KBM-7 (cell line): ENCODE data around the gene ZFYVE28.
A peak's percentile ranks its signal among the peaks of the same experiment; 100 is the strongest.
"Not testable (repeated sequence)": the region's sequence is repeated elsewhere in the genome, so short reads cannot be mapped to it uniquely, and the experiment has no call there.

ENCODE experiments used
- DNase-seq: peaks from one replicate; pipeline ENCODE4 v3.0.0-alpha.2; 2015
- in situ Hi-C: fragments of 300-500 bp; cut with MboI; formaldehyde crosslinking; loops from 2 replicates; pipeline ENCODE4 v1.14.3; 2020; ENCODE audit warnings: low sequenced_read_pairs, low pct_unique_long_range_greater_than_20kb, mixed read lengths

Gene ZFYVE28

DNA sequence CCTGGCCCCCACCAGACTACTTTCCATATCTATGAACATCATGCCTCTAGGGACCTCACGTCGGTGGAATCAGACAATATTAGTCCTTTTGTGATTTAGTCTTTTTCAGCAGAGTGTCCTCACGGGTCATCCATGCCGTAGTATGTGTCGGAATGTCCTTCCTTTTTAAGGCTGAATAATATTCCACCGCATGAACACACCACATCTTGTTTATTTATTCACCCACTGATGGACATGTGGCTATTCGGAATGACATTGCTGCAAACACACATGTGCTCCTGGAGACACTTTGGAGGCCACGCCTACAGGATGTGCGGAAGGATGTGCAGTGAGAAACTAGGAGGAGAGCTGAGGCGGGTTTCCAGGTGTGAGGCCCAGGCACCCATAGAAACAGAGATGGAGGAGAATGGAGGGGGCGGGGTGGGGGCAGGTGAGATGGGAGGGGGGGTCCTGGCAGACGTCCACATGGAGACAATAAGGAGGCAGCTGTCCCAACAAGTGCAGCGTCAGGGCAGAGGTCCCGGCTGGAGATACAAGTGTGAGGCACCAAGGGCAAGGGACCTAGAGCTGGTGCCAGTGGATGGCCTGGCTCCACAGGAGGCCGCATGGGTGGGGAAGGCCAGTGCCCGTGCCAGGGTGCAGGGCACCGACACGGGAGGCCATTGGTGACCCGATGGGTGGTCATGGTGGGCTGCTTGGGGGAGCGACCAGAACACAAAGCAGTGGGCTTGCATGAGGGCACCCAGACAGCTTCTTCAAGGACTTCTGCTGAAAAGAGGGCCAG lies 20.7 kb downstream of the ZFYVE28 start:
- in situ Hi-C loops = no loop called here
- DNase-seq = no peak

DNA sequence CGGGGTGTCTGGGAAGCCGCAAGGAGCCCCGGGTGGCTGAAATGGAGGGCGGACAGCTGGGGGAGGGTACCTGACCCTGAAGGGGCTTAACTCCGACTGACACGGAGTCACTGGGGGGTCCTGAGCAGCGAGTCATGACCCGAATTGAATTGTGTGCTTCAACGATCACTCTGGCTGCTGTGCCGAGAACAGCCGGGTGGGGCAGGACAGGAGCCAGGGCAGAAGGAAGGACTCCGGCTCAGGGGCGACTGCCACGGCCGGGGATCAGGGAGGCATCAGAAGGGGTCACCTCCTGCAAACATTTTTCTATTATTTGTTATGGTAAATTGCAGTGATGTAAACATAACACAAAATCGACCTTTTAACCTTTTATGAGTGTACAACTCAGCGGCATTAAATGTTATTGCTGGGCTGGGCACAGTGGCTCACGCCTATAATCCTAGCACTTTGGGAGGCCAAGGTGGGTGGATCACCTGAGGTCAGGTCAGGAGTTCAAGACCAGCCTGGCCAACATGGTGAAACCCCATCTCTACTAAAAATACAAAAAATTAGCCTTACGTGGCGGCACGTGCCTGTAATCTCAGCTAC lies 21.6 kb downstream of the ZFYVE28 start:
- no peak for DNase-seq
- in situ Hi-C loops = no loop called here

- DNase-seq = no peak
- in situ Hi-C loops = no loop called here
Measured at GRCh38 chr4:2395584-2395983, 22.9 kb downstream of the ZFYVE28 start.

DNA sequence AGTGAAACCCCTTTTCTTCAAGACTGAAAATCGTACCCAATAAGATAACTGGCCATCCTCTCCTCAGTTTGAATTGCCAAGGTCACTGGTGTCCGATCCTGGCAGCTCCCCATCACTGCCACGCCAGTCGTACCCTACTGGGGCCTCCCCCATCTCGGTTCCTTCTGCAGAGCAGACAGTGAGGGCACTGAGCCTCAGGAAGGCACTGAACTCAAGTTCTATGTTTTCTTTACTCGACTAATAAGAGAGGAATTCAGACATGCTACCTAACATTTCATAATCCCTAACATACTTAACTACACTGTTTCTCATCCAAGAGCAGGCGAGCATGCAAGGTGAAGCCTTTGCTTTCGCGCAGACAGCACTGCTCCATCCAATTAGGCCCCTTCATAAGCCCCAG lies 23.4 kb downstream of the ZFYVE28 start:
- in situ Hi-C loops = no loop called here
- no peak for DNase-seq

- DNase-seq = no peak
- in situ Hi-C loops = no loop called here
Measured at GRCh38 chr4:2394528-2394927, 23.9 kb downstream of the ZFYVE28 start.

- in situ Hi-C loops = no loop called here
- no peak for DNase-seq
Measured at GRCh38 chr4:2393353-2394270, 24.8 kb downstream of the ZFYVE28 start.

DNA sequence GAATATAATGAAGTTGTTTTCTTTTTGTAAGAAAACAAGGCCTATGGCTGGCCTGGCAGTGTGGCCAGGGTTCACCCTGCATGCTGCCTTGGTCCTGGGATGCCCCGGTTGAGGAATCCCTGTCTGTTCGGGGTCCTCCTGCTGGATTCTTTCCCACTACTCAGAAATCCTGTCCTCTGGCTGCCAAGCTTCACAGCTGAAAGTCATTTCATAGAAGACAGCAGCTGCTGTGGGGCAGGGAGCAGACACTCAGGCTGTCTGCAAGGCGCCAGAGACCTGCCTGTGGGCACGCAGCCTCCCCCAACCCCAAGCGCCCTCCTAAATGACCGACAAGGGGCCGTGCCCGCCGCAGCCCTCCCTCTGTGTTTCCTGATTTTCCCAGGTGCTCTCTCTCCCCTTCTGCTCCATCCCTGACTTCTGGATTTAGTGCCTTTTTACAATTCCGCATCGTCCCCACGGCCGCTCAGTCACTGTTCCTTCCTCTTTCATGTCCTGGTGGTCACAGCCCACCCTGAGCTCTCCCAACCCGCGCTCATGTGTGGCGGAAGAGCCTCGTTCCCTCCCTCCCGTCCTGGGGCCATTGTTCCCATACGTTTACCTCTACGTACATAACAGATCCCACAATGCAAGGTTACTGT lies 27.5 kb downstream of the ZFYVE28 start:
- peak; percentile 35 for DNase-seq
- in situ Hi-C loops = no loop called here

GRCh38 chr4:2390146-2390545 lies 28.3 kb downstream of the ZFYVE28 start:
- in situ Hi-C loops = no loop called here
- DNase-seq = peak; percentile 32

DNA sequence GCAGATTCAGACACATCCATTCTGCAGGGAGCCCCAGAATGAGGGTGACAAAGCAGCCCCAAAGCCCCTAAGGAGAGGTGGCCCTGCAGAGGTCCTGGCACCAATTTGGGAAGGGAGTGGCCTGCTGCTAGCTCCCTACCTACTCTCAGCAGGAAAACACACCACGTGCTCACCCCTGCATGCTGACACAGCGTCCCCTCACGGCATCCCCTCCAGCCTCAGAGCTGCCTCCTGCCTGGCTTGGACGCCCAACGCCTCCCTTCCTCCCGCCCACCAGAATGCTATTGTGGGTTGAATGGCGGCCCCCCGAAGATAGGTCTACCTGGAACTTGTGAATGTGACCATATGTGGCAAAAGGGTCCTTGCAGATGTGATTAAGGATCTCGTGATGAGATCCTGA lies 28.8 kb downstream of the ZFYVE28 start:
- in situ Hi-C loops = no loop called here
- no peak for DNase-seq

DNA sequence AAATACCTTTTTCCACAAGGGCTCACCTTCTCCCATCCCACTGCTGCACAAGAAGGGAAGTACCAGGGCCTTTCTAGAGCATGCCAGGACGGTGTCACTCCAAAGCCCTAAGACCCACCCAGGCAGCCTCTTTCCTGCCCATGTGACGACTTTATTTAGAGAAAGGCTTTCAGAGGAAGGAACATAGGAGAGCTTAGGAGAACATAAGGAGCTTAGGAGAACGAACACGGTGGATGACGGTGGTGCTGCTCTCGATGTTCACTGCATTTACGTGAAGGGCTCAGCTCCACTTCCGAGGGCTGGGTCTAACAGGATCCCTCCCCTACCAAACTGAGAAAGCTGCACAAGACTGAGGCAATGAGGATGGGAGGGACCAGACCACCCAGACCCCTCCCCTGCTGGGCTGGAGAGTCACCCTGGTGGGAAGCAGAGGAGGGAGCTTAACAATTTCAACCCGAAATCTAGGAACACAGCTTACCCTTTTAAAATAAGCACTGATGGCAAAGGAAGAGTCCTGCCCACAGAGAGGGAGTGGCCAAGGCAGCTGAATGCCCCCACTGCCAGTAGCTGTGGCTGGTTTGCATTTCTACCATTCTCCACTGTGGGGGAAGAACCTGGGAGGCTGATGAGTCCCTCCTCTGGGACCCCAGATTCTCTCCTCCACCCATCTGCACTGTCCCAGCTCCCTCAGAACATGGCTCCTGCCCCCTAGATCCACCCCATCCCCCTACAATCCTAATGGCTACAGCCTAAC lies 29.8 kb downstream of the ZFYVE28 start:
- DNase-seq = no peak
- in situ Hi-C loops = no loop called here

DNA sequence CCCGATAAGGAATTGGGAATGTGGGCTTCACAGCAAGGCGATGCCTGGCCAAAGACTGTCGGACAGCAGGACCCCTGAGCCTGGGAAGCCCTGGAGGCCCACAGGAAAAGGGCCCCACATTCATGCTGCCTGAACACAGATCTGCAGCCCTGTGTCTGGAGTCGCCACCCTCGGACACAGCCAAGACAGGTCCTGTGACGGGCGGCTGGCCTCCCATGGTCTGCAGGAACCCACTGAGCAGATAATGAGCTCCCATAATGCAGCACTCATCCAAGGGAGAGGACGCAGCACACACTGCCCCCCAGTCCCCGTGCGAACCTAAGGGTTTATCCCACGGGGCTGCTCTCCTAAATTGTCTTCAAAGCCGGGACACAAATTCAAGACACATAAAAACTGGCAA lies 30.6 kb downstream of the ZFYVE28 start:
- no peak for DNase-seq
- in situ Hi-C loops = no loop called here

DNA sequence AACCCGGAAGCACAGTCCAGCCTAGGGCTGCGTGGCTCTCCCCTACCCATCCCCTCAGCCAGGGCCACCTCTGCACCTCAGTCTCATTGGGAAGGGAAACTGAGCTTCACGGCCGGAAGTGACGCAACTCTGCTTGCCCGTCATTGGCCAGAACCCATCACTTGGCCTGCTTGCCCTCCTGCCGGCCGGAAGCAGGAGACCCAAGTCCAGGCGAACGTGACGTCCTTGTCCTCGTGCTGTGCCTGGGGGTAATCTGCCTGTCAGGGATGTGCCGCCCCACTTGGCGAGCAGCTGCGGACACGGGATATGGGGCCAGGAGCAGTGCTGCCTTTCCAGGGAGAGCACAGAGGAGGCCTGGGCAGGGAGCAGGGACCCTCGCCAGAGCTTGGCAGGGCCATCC lies 31.2 kb downstream of the ZFYVE28 start:
- in situ Hi-C loops = no loop called here
- DNase-seq = no peak

DNA sequence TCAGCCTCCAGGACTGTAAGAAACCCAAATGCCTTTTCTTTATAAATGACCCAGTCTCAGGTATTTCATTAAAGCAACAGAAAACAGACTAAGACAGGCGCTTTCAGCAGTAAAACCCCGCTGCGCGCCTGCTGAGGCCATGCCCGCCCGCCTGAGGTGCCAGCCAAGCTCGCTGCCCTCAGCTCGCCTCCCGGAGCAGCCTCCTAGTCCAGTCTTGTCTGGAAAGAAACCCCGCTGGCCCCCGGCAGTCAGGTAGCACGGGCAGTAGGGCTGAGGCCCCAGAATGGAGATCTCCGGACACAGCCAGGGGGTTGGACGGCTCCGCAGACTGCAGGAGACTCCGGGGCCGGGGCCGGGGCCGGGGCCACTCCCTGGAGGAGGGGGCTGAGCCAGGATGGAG lies 31.7 kb downstream of the ZFYVE28 start:
- in situ Hi-C loops = no loop called here
- no peak for DNase-seq

- in situ Hi-C loops = no loop called here
- DNase-seq = no peak
Measured at GRCh38 chr4:2385516-2385915, 32.9 kb downstream of the ZFYVE28 start.

DNA sequence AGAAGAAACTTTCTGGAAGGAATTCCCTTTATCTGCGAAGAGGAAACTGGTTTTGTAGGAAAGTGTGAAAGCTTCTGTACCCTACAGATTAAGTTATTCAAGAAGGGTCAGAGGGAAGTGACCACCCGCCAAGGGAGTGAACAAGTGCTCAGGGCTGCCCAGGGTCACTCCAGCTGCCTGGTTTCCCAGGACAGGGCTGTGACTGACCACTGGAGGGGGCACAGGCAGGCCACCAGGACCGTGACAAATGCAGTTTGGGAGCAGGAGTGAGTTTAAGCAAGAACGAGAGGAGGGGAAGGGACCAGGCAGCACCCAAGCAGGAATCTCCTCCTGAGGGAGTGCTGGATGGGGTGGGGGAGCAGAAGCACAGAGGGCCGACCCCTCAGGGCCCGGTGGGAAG lies 34.2 kb downstream of the ZFYVE28 start:
- in situ Hi-C loops = no loop called here
- DNase-seq = no peak

GRCh38 chr4:2383760-2384159 lies 34.7 kb downstream of the ZFYVE28 start:
- in situ Hi-C loops = no loop called here
- DNase-seq = no peak

- DNase-seq, in situ Hi-C loops: not testable (repeated sequence)
Measured at GRCh38 chr4:2383220-2383631, 35.2 kb downstream of the ZFYVE28 start.

DNA sequence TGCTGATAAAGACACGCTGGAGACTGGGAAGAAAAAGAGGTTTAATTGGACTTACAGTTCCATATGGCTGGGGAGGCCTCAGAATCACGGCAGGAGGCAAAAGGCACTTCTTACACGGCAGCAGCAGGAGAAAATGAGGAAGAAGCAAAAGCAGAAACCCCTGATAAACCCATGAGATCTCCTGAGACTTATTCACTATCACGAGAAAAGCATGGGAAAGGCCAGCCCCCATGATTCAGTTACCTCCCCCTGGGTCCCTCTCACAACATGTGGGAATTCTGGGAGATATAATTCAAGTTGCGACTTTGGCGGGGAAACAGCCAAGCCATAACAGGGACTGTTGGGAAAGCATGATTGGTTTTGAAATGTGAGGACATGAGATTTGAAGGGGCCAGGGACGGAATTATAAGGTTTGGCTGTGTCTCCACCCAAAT lies 35.7 kb downstream of the ZFYVE28 start:
- in situ Hi-C loops, DNase-seq: not testable (repeated sequence)

- in situ Hi-C loops, DNase-seq: not testable (repeated sequence)
Measured at GRCh38 chr4:2380589-2380988, 37.9 kb downstream of the ZFYVE28 start.
